Transverse colon (tissue), 4 donors: ENCODE measurements around the gene WDR18. TPM values are rescaled to one million over a fixed set of nuclear protein-coding genes. Genes with fewer than 3 reads are reported as not detected.

Experiments used
- DNase-seq: peaks from one replicate; pipeline ENCODE4 v3.0.0-alpha.2; 2019
- H3K27ac ChIP-seq, 4 donors: fragments of 200-600 bp; sonication (generic); 2 replicates each; pipeline ENCODE4 v1.5.1; 2016 to 2018; ENCODE audit warnings: inconsistent platforms in 4 of 4
- H3K27me3 ChIP-seq: fragments of 200-600 bp; sonication (generic); 2 replicates; pipeline ENCODE4 v1.5.1; 2017; ENCODE audit warnings: inconsistent platforms
- H3K36me3 ChIP-seq, 4 donors: fragments of 200-600 bp; sonication (generic); 2 replicates each; pipeline ENCODE4 v1.5.1; 2017 to 2019; ENCODE audit warnings: inconsistent platforms in 4 of 4
- H3K4me1 ChIP-seq, 4 donors: fragments of 200-600 bp; sonication (generic); 2 replicates each; pipeline ENCODE4 v1.5.1; 2017 to 2020; ENCODE audit warnings: inconsistent platforms in 4 of 4
- H3K4me3 ChIP-seq, 4 donors: fragments of 200-600 bp; sonication (generic); 1 replicate in 1 of 4; 2 replicates in 3 of 4; pipeline versions ENCODE4 v1.5.1 to v1.6.1; 2017 to 2019; ENCODE audit warnings: inconsistent platforms in 4 of 4
- H3K9me3 ChIP-seq, 2 donors: fragments of 200-600 bp; sonication (generic); 2 replicates each; pipeline ENCODE4 v1.5.1; 2017 to 2019; ENCODE audit warnings: inconsistent platforms in 2 of 2
- CTCF ChIP-seq, 5 experiments: fragments of 200-600 bp in 3 of 5; fragments of 450-650 bp in 2 of 5; sonication (generic) in 3 of 5; IDR thresholded peaks; 1 replicate in 2 of 5; 2 replicates in 3 of 5; pipeline ENCODE4 v1.5.1; 2016 to 2017; ENCODE audit warnings: antibody characterized with exemption in 5 of 5, inconsistent platforms in 3 of 5, mild to moderate bottlenecking in 2 of 5, moderate library complexity in 1 of 5
- EP300 ChIP-seq: sonication (generic); formaldehyde crosslinking; IDR thresholded peaks from one replicate; pipeline ENCODE4 v1.6.1; 2017; ENCODE audit warnings: antibody characterized with exemption, low read depth
- POLR2A ChIP-seq: fragments of 450-650 bp; IDR thresholded peaks from one replicate; pipeline ENCODE4 v1.6.1; 2016; ENCODE audit warnings: antibody characterized with exemption, mild to moderate bottlenecking, moderate library complexity
- POLR2AphosphoS5 ChIP-seq, 3 donors: sonication (generic); formaldehyde crosslinking; IDR thresholded peaks; one replicate each; pipeline ENCODE4 v1.6.1; 2016; ENCODE audit warnings: antibody characterized with exemption in 3 of 3
- WGBS, 2 donors: methylation state at CpG; one replicate each; pipeline ENCODE4 v1.1.5; 2018; ENCODE audit warnings: low coverage in 1 of 2; 5-methylcytosine and 5-hydroxymethylcytosine counted together
- in situ Hi-C, 4 donors: fragments of 200-750 bp; cut with MboI; loops; one replicate each; pipeline versions ENCODE4 v1.15.0 to v1.15.1; 2017; ENCODE audit warnings: low sequenced_read_pairs in 3 of 4, low pct_ligation_motif_present in 1 of 4, low pct_unique_long_range_greater_than_20kb in 1 of 4
- intact Hi-C: fragments of 100-400 bp; cut with DNase I; formaldehyde crosslinking; loops from one replicate; pipeline ENCODE4 v1.15.1; 2023; ENCODE audit warnings: low total_unique reads
- total RNA-seq, 4 donors: library from RNA; depleted of rRNA; stranded (reverse); fragments of >200 nt; gene quantifications; one replicate each; pipeline ENCODE4 v1.1.0, GENCODE V29; 2016

WDR18 gene
- total RNA-seq, 4 donors from 2014 or later, result 23.1 to 47.4 (median 39.0) TPM

DNA sequence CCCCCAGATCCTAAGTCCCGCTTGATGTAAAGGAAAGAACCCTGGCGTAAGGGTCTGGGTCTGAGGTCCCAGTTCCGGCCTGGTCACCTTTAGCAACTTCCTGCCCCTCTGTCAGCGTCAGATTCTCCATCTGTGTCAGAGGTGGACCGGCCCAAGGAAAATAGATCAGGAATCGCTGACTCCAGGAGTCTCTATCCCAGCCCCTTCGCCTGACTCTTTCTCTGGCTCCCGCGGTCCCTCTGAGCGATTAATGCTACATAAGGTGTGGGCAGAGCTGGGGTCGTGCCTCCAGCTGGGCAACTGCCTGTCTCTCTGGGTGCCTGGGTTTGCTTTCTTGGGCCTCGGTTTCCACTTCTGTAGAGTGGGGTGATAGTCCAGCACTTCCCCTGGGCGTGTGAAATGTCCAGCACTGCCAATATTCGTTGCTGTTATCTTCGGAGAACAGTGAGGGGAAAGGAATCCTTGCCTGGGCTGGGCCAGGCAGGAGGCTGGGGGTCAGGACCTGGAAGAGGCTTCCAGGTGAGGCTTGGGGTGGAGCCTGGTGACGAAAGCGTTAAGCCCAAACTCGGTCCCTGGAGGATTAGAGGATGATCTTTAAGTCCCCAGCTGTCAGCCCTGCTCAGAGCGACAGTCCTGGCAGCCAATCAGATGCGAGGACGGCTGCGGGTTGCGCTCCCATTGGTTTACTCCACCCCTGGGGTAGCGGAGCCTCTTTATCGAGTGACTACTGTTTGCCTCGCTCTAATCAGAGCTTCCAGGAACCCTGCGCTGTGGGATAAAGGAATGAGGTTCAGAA, 56.5 kb downstream of the WDR18 start:
- in situ Hi-C loops (no loop called here), intact Hi-C loops (no loop called here)
- peak overlapping the region; percentile 72 to 81 (median 78) for H3K27ac ChIP-seq
- H3K27me3 ChIP-seq, result no peaks in the 10 kb centered on the region
- 1% methylated on average over 27 of the region's 27 CpGs; no CpG with 5 or more reads in 1 of the 2 donors for WGBS, 2 donors
- peak; percentile 94 for DNase-seq
- H3K4me3 ChIP-seq, result peak overlapping the region; percentile 23 to 55 (median 42)
- TF ChIP-seq CTCF (IDR thresholded peaks at IDR 0.05), result no peak
- no peak for TF ChIP-seq POLR2A
- TF ChIP-seq POLR2AphosphoS5 (IDR thresholded peaks at IDR 0.05), result no peak
- TF ChIP-seq EP300, result no peak
- peaks cover 0 to 8% (median 2%) of the 10 kb centered on the region in 4 donors for H3K36me3 ChIP-seq
- peaks cover 29 to 55% (median 34%) of the 10 kb centered on the region in 4 donors for H3K4me1 ChIP-seq
- H3K9me3 ChIP-seq, result no peaks in the 10 kb centered on the region

- H3K9me3 ChIP-seq, result no peaks in the 10 kb centered on the region
- in situ Hi-C loops (no loop called here), intact Hi-C loops (no loop called here)
- H3K27me3 ChIP-seq, result no peaks in the 10 kb centered on the region
- DNase-seq, result no peak
- TF ChIP-seq POLR2AphosphoS5 (IDR thresholded peaks at IDR 0.05) (no peak), EP300 (no peak), POLR2A (no peak), CTCF (IDR thresholded peaks at IDR 0.05) (no peak)
- H3K36me3 ChIP-seq, result peaks cover 0 to 2% (median 0%) of the 10 kb centered on the region in 4 donors
- H3K27ac ChIP-seq, result peak overlapping the region; percentile 72 to 81 (median 78)
- H3K4me1 ChIP-seq, result peaks cover 29 to 55% (median 34%) of the 10 kb centered on the region in 4 donors
- 4 to 15% methylated on average over 5 to 25 of the region's 26 CpGs for WGBS, 2 donors
- H3K4me3 ChIP-seq, result peak overlapping the region in 3 of 4 donors; percentile 33 to 55 (median 52)
Observed at GRCh38 chr19:1041272-1041834, 57.2 kb downstream of the WDR18 start.

GRCh38 chr19:1041835-1042685, 57.9 kb downstream of the WDR18 start:
- 37% methylated on average over 30 of the region's 43 CpGs; no CpG with 5 or more reads in 1 of the 2 donors for WGBS, 2 donors
- peaks cover 29 to 55% (median 36%) of the 10 kb centered on the region in 4 donors for H3K4me1 ChIP-seq
- H3K36me3 ChIP-seq, result no peaks in the 10 kb centered on the region
- TF ChIP-seq POLR2AphosphoS5 (IDR thresholded peaks at IDR 0.05), result peak; percentile 14 to 75 (median 70)
- TF ChIP-seq CTCF (IDR thresholded peaks at IDR 0.05), result no peak
- peak; percentile 72 for TF ChIP-seq POLR2A
- no peaks in the 10 kb centered on the region for H3K27me3 ChIP-seq
- peak; percentile 94 for DNase-seq
- peak overlapping the region in 3 of 4 donors; percentile 22 to 55 (median 52) for H3K4me3 ChIP-seq
- H3K9me3 ChIP-seq, result no peaks in the 10 kb centered on the region
- in situ Hi-C loops, result no loop called here
- H3K27ac ChIP-seq, result peak overlapping the region; percentile 72 to 81 (median 78)
- intact Hi-C loops, result no loop called here
